Heart left ventricle (tissue), 16 donors: ENCODE data around the gene RNF144B. TPM values are rescaled to one million over a fixed set of nuclear protein-coding genes. Genes with fewer than 3 reads are reported as not detected.

Experiments used
- ATAC-seq, 4 donors: fragments of 200-7000 bp; cut with Tn5 transposase; one replicate each; pipeline ENCODE4 v1.9.1; 2020 to 2022; ENCODE audit warnings: moderate library complexity in 4 of 4, mild to moderate bottlenecking in 3 of 4, moderate number of reproducible peaks in 1 of 4
- DNase-seq, 5 donors: peaks; one replicate each; pipeline ENCODE4 v3.0.0-alpha.2; 2020
- H3K27ac ChIP-seq, 12 donors: fragments of 200-600 bp; sonication (generic) in 4 of 12; one replicate each; pipeline versions ENCODE4 v1.5.0 to v1.8.0; 2016 to 2022; ENCODE audit warnings: mild to moderate bottlenecking in 2 of 12
- H3K27me3 ChIP-seq, 9 donors: fragments of 200-600 bp; sonication (generic) in 2 of 9; one replicate each; pipeline versions ENCODE4 v1.5.1 to v1.8.0; 2016 to 2022; ENCODE audit warnings: mild to moderate bottlenecking in 3 of 9
- H3K36me3 ChIP-seq, 9 donors: fragments of 200-600 bp; sonication (generic) in 2 of 9; one replicate each; pipeline versions ENCODE4 v1.5.0 to v1.8.0; 2018 to 2022; ENCODE audit warnings: mild to moderate bottlenecking in 2 of 9
- H3K4me1 ChIP-seq, 12 donors: fragments of 200-600 bp; sonication (generic) in 4 of 12; one replicate each; pipeline versions ENCODE4 v1.5.0 to v1.8.0; 2016 to 2022; ENCODE audit warnings: mild to moderate bottlenecking in 3 of 12
- H3K4me3 ChIP-seq, 12 donors: fragments of 200-600 bp; sonication (generic) in 4 of 12; one replicate each; pipeline versions ENCODE4 v1.5.0 to v1.8.0; 2017 to 2022; ENCODE audit warnings: mild to moderate bottlenecking in 9 of 12, moderate library complexity in 4 of 12
- H3K9me3 ChIP-seq, 12 donors: fragments of 200-600 bp; sonication (generic) in 4 of 12; one replicate each; pipeline versions ENCODE4 v1.5.0 to v1.8.0; 2016 to 2022; ENCODE audit warnings: mild to moderate bottlenecking in 1 of 12
- POLR2A ChIP-seq, 2 donors: fragments of 450-650 bp; IDR thresholded peaks; one replicate each; pipeline ENCODE4 v1.6.1; 2017; ENCODE audit warnings: antibody characterized with exemption in 2 of 2, mild to moderate bottlenecking in 2 of 2, moderate library complexity in 2 of 2
- WGBS, 4 donors: extraction: QIAGEN DNeasy Blood & Tissue Kit in 2 of 4; methylation state at CpG; one replicate each; pipeline versions ENCODE4 v1.1.5 to v1.1.7; 2013 to 2018; 5-methylcytosine and 5-hydroxymethylcytosine counted together
- intact Hi-C, 10 donors: fragments of 100-400 bp; cut with DNase I; formaldehyde crosslinking; loops; one replicate each; pipeline versions ENCODE4 v1.11.1 to v1.14.2; 2022
- polyA plus RNA-seq, 2 donors: library from polyadenylated mRNA; stranded (reverse); fragments of 200-250 nt; gene quantifications; one replicate each; pipeline ENCODE4 v1.2.3, GENCODE V29; 2013
- total RNA-seq, 9 donors: library from RNA; depleted of rRNA in 2 of 9; stranded (reverse); fragments of >200 nt in 2 of 9; fragmentation: NEBNext Ultra II Directional in 3 of 9; extraction: Animal tissue kit (Norgen Biotek cat#: 25700) in 3 of 9; gene quantifications; one replicate each; pipeline versions ENCODE4 v1.1.0 to v1.2.4, GENCODE V29; 2016 to 2023
- TF ChIP-seq, protein P1 (sequence below), 12 donors: fragments of 200-600 bp; sonication (generic) in 4 of 12; IDR thresholded peaks; one replicate each; pipeline versions ENCODE4 v1.5.0 to v1.8.0; 2018 to 2022; ENCODE audit warnings: antibody characterized with exemption in 12 of 12, mild to moderate bottlenecking in 5 of 12
- donor health status: ischemic (EF 13 %, LVEDD 7.1; RV severe dilation, severe dysfunction).
- donor health status: healthy with polysubstance abuse.
- donor health status: DM: no; HTN: yes; CAD: no.
- donor health status: DM: no; HTN: no; CAD: no.
- donor health status: ischemic (EF 25% LVEDD 6.9; RV normal size, moderate dysfunction).
- donor health status: ischemic (EF 25% LVEDD 5.7; RV mildly dilated, moderate dysfunction).
- donor health status: healthy.
- donor health status: DM: yes; HTN: yes; CAD: no.
- donor health status: ischemic (EF 35%, LVEDD 5.7; RV mildly dilated, moderate dysfunction).
- donor health status: nonischemic (EF 11% LVEDD 7.7; RV severe dilation, severe dysfunction).
- donor health status: DM: yes; HTN: yes; CAD: no.
- donor health status: PGD.
- donor health status: ischemic (EF 29% LVEDD 5.4; RV normal size, mild dysfunction).
- donor health status: nonischemic (EF 23%, LVEDD 6.1; RV moderate dilation, normal function).

Gene RNF144B
- total and polyA plus RNA-seq, 11 donors, result 6.1 to 20.7 (median 9.6) TPM

DNA sequence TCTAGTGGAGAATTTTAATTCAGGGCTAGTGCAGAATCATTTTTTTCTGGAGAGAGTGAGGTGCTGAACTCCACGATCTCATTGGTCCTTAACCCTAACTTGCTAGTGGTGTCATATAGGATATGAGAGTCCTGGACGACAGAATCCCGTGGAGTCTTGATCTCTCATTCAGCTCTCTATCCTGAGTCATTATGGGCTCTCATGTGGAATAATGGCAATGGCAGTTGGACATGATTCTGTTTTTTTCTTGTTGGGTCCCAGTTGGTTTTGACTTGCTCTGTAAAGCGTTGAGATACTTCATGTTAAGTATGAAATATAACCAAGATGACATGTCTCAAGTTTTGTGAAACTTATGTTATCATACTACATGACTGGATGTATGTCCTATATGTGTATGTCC, 6.3 kb upstream of the RNF144B start:
- no peak for TF ChIP-seq POLR2A (IDR thresholded peaks at IDR 0.05)
- TF ChIP-seq, protein P1, sequence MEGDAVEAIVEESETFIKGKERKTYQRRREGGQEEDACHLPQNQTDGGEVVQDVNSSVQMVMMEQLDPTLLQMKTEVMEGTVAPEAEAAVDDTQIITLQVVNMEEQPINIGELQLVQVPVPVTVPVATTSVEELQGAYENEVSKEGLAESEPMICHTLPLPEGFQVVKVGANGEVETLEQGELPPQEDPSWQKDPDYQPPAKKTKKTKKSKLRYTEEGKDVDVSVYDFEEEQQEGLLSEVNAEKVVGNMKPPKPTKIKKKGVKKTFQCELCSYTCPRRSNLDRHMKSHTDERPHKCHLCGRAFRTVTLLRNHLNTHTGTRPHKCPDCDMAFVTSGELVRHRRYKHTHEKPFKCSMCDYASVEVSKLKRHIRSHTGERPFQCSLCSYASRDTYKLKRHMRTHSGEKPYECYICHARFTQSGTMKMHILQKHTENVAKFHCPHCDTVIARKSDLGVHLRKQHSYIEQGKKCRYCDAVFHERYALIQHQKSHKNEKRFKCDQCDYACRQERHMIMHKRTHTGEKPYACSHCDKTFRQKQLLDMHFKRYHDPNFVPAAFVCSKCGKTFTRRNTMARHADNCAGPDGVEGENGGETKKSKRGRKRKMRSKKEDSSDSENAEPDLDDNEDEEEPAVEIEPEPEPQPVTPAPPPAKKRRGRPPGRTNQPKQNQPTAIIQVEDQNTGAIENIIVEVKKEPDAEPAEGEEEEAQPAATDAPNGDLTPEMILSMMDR (IDR thresholded peaks at IDR 0.05), result no peak
- no peaks in the 10 kb centered on the region for H3K9me3 ChIP-seq
- no peaks in the 10 kb centered on the region for H3K36me3 ChIP-seq
- ATAC-seq (no peak), DNase-seq (no peak)
- H3K4me1 ChIP-seq, result peaks cover 0 to 25% (median 0%) of the 10 kb centered on the region in 12 donors
- no peak overlapping the region for H3K4me3 ChIP-seq
- intact Hi-C loops, result loop anchor here in 1 of 10 donors (10.0 kb wide), 1 partner anchor 56 kb away; no protein-coding TSS in a partner anchor
- 71 to 93% (median 86%) methylated on average over 4 of the region's 4 CpGs for WGBS, 4 donors
- no peak overlapping the region for H3K27ac ChIP-seq
- H3K27me3 ChIP-seq, result no peaks in the 10 kb centered on the region

DNA sequence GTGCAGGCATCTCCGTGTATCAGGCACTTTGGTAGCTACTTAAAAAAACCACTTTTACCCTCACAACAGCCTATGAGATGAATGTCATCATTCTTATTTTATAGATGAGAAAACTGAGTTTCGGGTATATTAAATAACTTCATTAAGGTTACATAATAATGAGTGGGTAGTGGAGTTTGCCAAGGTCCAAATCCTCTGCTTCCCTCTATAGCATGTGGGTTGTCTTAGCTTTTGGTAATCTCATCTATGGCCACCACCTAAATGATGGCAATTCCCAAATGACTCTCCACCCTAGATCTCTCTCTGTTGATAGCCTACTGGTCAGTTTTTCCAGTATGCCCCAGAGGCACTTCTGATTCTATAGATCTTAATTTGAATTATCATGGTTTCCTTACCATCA, 3.7 kb upstream of the RNF144B start:
- Histone ChIP-seq H3K9me3 (no peaks in the 10 kb centered on the region), H3K27me3 (no peaks in the 10 kb centered on the region), H3K4me3 (no peak overlapping the region), H3K36me3 (no peaks in the 10 kb centered on the region), H3K27ac (peak overlapping the region in 4 of 12 donors; percentile 18 to 89 (median 29)), H3K4me1 (peaks cover 0 to 38% (median 11%) of the 10 kb centered on the region in 12 donors)
- intact Hi-C loops, result loop anchor here in 1 of 10 donors (10.0 kb wide), 1 partner anchor 59 kb away; no protein-coding TSS in a partner anchor
- 95 to 98% (median 96%) methylated on average over 2 of the region's 2 CpGs for WGBS, 4 donors
- DNase-seq, result no peak
- no peak for ATAC-seq
- TF ChIP-seq, protein P1 (IDR thresholded peaks at IDR 0.05), result no peak
- TF ChIP-seq POLR2A (IDR thresholded peaks at IDR 0.05), result no peak

DNA sequence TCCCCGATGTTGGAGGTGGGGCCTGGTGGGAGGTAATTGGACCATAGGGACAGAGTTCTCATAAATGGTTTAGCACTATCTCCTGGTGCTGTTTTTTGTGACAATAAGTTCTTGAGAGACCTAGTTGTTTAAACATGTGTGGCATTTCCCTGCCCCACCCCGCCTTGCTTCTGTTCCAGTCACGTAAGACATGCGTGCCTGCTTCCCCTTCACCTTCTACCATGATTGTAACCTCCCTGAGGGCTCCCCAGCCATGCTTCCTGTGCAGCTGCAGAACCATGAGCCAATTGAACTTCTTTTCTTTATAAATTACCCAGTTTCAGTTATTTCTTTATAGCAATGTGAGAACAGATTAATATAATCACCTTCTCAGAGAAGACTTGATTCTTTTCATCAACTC, 2.5 kb upstream of the RNF144B start:
- DNase-seq, result peak in 2 of 5 donors; percentile 37 to 42
- no peaks in the 10 kb centered on the region for H3K9me3 ChIP-seq
- no peaks in the 10 kb centered on the region for H3K36me3 ChIP-seq
- no peaks in the 10 kb centered on the region for H3K27me3 ChIP-seq
- TF ChIP-seq, protein P1 (IDR thresholded peaks at IDR 0.05), result no peak
- TF ChIP-seq POLR2A (IDR thresholded peaks at IDR 0.05), result no peak
- ATAC-seq, result no peak
- peak overlapping the region in 5 of 12 donors; percentile 5 to 89 (median 77) for H3K27ac ChIP-seq
- WGBS, 4 donors, result 59 to 78% (median 69%) methylated on average over 4 of the region's 4 CpGs
- intact Hi-C loops, result loop anchor here in 3 of 10 donors (2.0 to 10.0 kb wide), 4 partner anchors 14 to 118 kb away; no protein-coding TSS in a partner anchor
- no peak overlapping the region for H3K4me3 ChIP-seq
- peaks cover 0 to 45% (median 13%) of the 10 kb centered on the region in 12 donors for H3K4me1 ChIP-seq

DNA sequence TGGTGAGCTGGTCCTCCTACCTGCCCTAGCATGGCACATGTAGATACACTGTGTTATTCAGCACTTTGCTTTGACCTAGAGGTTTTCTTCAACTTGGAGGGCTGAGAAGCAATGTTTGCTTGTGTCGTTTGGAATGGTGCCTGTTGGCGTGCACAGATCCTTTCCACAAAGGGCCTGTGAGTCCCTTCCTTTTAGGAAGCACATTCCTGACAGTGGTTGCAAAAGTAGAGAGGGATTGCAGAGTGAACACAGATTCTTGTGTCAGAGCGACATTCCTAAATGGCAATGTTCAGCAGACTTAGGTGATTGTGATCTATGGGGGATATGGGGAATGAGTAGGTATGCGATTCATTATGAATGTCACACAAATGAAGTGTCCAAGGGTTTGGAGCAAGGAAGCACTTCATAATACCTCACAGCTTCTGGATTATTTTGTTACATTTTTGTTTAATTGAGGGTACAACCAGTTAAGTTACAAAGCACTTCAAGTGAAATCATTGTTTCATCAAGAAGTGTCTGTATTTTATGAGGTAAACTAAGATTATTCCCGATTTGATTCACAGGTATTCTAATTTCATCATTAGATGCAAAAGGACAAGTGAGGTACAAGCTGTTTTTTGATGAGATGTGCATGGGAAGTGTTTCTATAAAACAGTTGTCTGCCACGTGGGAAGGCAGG, 713 bp upstream of the RNF144B start:
- DNase-seq (peak in 4 of 5 donors; percentile 27 to 63 (median 48)), ATAC-seq (peak; percentile 9 to 46 (median 38))
- WGBS, 4 donors, result 28 to 43% (median 31%) methylated on average over 6 of the region's 6 CpGs
- H3K27me3 ChIP-seq, result no peaks in the 10 kb centered on the region
- peaks cover 0 to 47% (median 18%) of the 10 kb centered on the region in 12 donors for H3K4me1 ChIP-seq
- peak overlapping the region; percentile 50 to 83 (median 68) for H3K4me3 ChIP-seq
- no peaks in the 10 kb centered on the region for H3K36me3 ChIP-seq
- no peaks in the 10 kb centered on the region for H3K9me3 ChIP-seq
- H3K27ac ChIP-seq, result peak overlapping the region; percentile 45 to 91 (median 76)
- TF ChIP-seq, protein P1 (IDR thresholded peaks at IDR 0.05), result no peak
- TF ChIP-seq POLR2A (IDR thresholded peaks at IDR 0.05), result no peak
- intact Hi-C loops, result loop anchor here in 4 of 10 donors (1.0 to 10.0 kb wide), 5 partner anchors 15 to 122 kb away; partner anchors contain the start of gene DEK (in 1 of the 4)
